ENCODE results near the gene BCL2L15. TPM values are rescaled to one million over a fixed set of nuclear protein-coding genes. Genes with fewer than 3 reads are reported as not detected.

BCL2L15 gene
- polyA plus RNA-seq, 3 donors: 0.19 to 1.2 (median 0.88) TPM

Other genes with a start within 250 kb of the BCL2L15 start
- 10 to 100 TPM; 21.9 to 27.0 (median 26.2) TPM for gene PHTF1, start 128.1 kb downstream of the BCL2L15 start, polyA plus RNA-seq (ENCODE audit: insufficient read length in 3 of 3)
- gene RSBN1, start 75.1 kb downstream of the BCL2L15 start, polyA plus RNA-seq (ENCODE audit: insufficient read length in 3 of 3): 10 to 100 TPM; 23.0 to 23.6 (median 23.5) TPM
- gene PTPN22, start 15.9 kb downstream of the BCL2L15 start, polyA plus RNA-seq (ENCODE audit: insufficient read length in 3 of 3): under 1 TPM; 0.24 to 0.53 (median 0.38) TPM
- 10 to 100 TPM; 24.8 to 47.2 (median 43.7) TPM for gene AP4B1, start 17.2 kb upstream of the BCL2L15 start, polyA plus RNA-seq (ENCODE audit: insufficient read length in 3 of 3)
- 10 to 100 TPM; 11.3 to 13.1 (median 11.3) TPM for gene DCLRE1B, start 17.7 kb upstream of the BCL2L15 start, polyA plus RNA-seq (ENCODE audit: insufficient read length in 3 of 3)
- gene HIPK1, start 41.7 kb upstream of the BCL2L15 start, polyA plus RNA-seq (ENCODE audit: insufficient read length in 3 of 3): 10 to 100 TPM; 38.5 to 44.1 (median 42.7) TPM
- 100 to 1,000 TPM; 109 to 161 (median 131) TPM for gene OLFML3, start 91.9 kb upstream of the BCL2L15 start, polyA plus RNA-seq (ENCODE audit: insufficient read length in 3 of 3)

Measured in renal pelvis (tissue), 3 donors.